ENCODE data around the gene MN1.

DNA sequence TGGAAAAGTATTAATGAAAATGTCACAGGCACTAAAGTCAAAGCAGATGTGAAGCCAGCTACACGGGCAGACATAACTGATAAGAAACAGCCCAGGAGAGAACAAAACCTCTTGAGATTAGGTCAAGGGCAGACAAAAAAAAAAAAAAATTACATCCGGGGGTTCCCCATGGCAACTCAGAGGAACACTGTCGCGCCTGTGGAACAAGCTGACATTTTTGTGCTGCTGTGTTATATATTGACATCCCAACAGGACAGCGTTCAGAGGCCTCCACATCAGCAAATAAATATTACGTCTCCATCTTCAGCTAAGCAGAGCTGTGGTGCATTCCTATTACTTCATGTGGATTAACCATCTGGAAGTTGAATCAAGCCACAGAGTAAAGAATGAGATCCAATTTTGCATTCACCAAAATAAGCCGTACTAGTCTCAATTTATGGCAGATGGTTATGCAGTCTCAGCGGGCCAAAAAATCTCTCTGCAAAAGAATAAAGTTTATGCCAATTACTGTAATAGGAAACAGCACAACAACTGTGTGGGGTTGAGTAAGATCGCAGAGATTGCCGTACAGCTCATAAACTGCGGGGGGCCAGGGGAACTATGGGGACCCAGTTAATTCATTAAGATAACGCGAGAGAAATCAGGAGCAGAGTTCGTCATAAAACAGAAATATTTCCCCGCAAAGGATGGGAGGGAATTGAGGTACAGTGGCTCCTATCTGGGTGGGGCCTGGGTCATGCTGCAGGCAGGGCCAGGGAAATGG lies 41.3 kb upstream of the MN1 start:
- no peak for TF ChIP-seq POLR2A (IDR thresholded peaks at IDR 0.05)
- TF ChIP-seq, protein P1, sequence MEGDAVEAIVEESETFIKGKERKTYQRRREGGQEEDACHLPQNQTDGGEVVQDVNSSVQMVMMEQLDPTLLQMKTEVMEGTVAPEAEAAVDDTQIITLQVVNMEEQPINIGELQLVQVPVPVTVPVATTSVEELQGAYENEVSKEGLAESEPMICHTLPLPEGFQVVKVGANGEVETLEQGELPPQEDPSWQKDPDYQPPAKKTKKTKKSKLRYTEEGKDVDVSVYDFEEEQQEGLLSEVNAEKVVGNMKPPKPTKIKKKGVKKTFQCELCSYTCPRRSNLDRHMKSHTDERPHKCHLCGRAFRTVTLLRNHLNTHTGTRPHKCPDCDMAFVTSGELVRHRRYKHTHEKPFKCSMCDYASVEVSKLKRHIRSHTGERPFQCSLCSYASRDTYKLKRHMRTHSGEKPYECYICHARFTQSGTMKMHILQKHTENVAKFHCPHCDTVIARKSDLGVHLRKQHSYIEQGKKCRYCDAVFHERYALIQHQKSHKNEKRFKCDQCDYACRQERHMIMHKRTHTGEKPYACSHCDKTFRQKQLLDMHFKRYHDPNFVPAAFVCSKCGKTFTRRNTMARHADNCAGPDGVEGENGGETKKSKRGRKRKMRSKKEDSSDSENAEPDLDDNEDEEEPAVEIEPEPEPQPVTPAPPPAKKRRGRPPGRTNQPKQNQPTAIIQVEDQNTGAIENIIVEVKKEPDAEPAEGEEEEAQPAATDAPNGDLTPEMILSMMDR (IDR thresholded peaks at IDR 0.05) = no peak
- TF ChIP-seq EP300 (IDR thresholded peaks at IDR 0.05) = no peak
- no peak for TF ChIP-seq POLR2AphosphoS5 (IDR thresholded peaks at IDR 0.05)
